Measurements from ENCODE around the gene PRKAB2. TPM values are rescaled to one million over a fixed set of nuclear protein-coding genes. Genes with fewer than 3 reads are reported as not detected.
"Not testable (repeated sequence)": the region's sequence is repeated elsewhere in the genome, so short reads cannot be mapped to it uniquely, and the experiment has no call there.

Gene PRKAB2
- total and polyA plus RNA-seq, 2 of the 4 experiments (the other 2 are of a cell fraction) = 8.4 to 11.0 TPM

GRCh38 chr1:147106407-147106881 is 65.8 kb downstream of the PRKAB2 start:
- H3K4me1 ChIP-seq (ENCODE audit: control insufficient read depth, insufficient read depth, low read length); H4K20me1 ChIP-seq (ENCODE audit: insufficient read depth, low read length); BruUV-seq (replicated peaks); ATAC-seq (ENCODE audit: low read depth); H3K79me1 ChIP-seq (ENCODE audit: low read depth in 1 of 2, low read length in 2 of 2); in situ Hi-C loops (cut with MboI; ENCODE audit: low sequenced_read_pairs); H3K27ac ChIP-seq (ENCODE audit: insufficient read depth, low read length); H2AK5ac ChIP-seq (ENCODE audit: low read depth, low read length); H3K27me3 ChIP-seq (ENCODE audit: control insufficient read depth, insufficient read depth, low read length); H2AFZ ChIP-seq (replicated peaks; ENCODE audit: low read length, poor library complexity); H3K9ac ChIP-seq (ENCODE audit: low read depth, low read length); H3K23ac ChIP-seq (ENCODE audit: low read depth, low read length); H2BK20ac ChIP-seq (ENCODE audit: low read depth, low read length); H3K18ac ChIP-seq (ENCODE audit: low read depth, low read length); H4K91ac ChIP-seq (ENCODE audit: insufficient read depth, low read depth, low read length); H2BK120ac ChIP-seq (ENCODE audit: low read depth, low read length); H3K14ac ChIP-seq (replicated peaks; ENCODE audit: low read depth, low read length); H2BK5ac ChIP-seq (ENCODE audit: low read depth, low read length, poor library complexity, severe bottlenecking); H3K36me3 ChIP-seq (ENCODE audit: control insufficient read depth, insufficient read depth, low read length); dilution Hi-C loops (cut with HindIII; ENCODE audit: low sequenced_read_pairs, unreplicated experiment); H3K56ac ChIP-seq (ENCODE audit: extremely low read depth, insufficient read depth, low read length); H2AK9ac ChIP-seq (replicated peaks; ENCODE audit: low read depth, low read length, poor library complexity); H3K9me3 ChIP-seq (ENCODE audit: control insufficient read depth, insufficient read depth, low read length); CTCF ChIA-PET; H3K4ac ChIP-seq (ENCODE audit: low read depth, low read length); H2BK15ac ChIP-seq (ENCODE audit: low read depth, low read length); POLR2A ChIA-PET (ENCODE audit: unreplicated experiment); H3K9me1 ChIP-seq (ENCODE audit: insufficient read depth, low read length); H3K4me3 ChIP-seq (ENCODE audit: insufficient read depth, low read depth, low read length); H4K8ac ChIP-seq (ENCODE audit: low read depth in 2 of 2, low read length in 2 of 2); H3K4me2 ChIP-seq (ENCODE audit: low read depth, low read length); H4K5ac ChIP-seq (ENCODE audit: low read depth, low read length); DNase-seq: not testable (repeated sequence)
- WGBS, 2 experiments (ENCODE audit: extremely low coverage in 2 of 2, insufficient read length in 1 of 2) = no CpG with 5 or more reads among the region's 9 CpGs
- intact Hi-C loops (cut with micrococcal nuclease) = loop anchor here (2.0 kb wide), 1 partner anchor 18 kb away; no protein-coding TSS in a partner anchor

Measured in IMR-90 (cell line).